B cell (primary cell): ENCODE data around the gene RNF212. TPM values are rescaled to one million over a fixed set of nuclear protein-coding genes. Genes with fewer than 3 reads are reported as not detected.
"Not testable (repeated sequence)": the region's sequence is repeated elsewhere in the genome, so short reads cannot be mapped to it uniquely, and the experiment has no call there.

ENCODE experiments used
- ATAC-seq: fragments of 200-7000 bp; cut with Tn5 transposase; one replicate; pipeline ENCODE4 v1.10.0; 2021; ENCODE audit warnings: low read depth, mild to moderate bottlenecking, moderate number of reproducible peaks, moderate library complexity
- CTCF ChIA-PET: fragments of 350-600 bp; sonication (Branson Sonifier 250); formaldehyde crosslinking; loops from one replicate; lab custom pipeline; 2021; ENCODE audit warnings: antibody characterized with exemption, inconsistent platforms; lab: Charles Lee
- POLR2A ChIA-PET: fragments of 350-600 bp; sonication (Branson Sonifier 250); formaldehyde crosslinking; loops from one replicate; lab custom pipeline; 2021; ENCODE audit warnings: antibody characterized with exemption; lab: Charles Lee
- DNase-seq: peaks from one replicate; pipeline ENCODE4 v3.0.0; 2013
- H2AFZ ChIP-seq: 2 replicates; pipeline ENCODE4 v1.6.1; 2012; ENCODE audit warnings: mild to moderate bottlenecking, low read depth, low read length; ENCODE audit not compliant: insufficient read depth, poor library complexity, severe bottlenecking
- H3K27ac ChIP-seq, 2 donors: 1 replicate in 1 of 2; 2 replicates in 1 of 2; pipeline ENCODE4 v1.5.1; 2012 to 2013; ENCODE audit warnings: low read length in 2 of 2, mild to moderate bottlenecking in 2 of 2, moderate library complexity in 1 of 2
- H3K27me3 ChIP-seq, 4 experiments: fragments of 200-600 bp in 1 of 4; sonication (generic) in 1 of 4; replicated peaks in 1 of 4; 1 replicate in 2 of 4; 2 replicates in 2 of 4; pipeline versions ENCODE4 v1.6.1 to v1.7.0; 2013 to 2016; ENCODE audit warnings: low read length in 3 of 4, mild to moderate bottlenecking in 2 of 4, mixed read lengths in 1 of 4, moderate library complexity in 1 of 4; ENCODE audit not compliant: insufficient read depth in 4 of 4, control insufficient read depth in 3 of 4; ENCODE audit errors: control extremely low read depth in 1 of 4
- H3K36me3 ChIP-seq, 2 experiments: replicated peaks in 1 of 2; 1 replicate in 1 of 2; 2 replicates in 1 of 2; pipeline versions ENCODE4 v1.6.1 to v1.7.1; 2013; ENCODE audit warnings: low read length in 1 of 2; ENCODE audit not compliant: insufficient read depth in 2 of 2, control insufficient read depth in 1 of 2; ENCODE audit errors: control extremely low read depth in 1 of 2, extremely low read depth in 1 of 2
- H3K4me1 ChIP-seq, 2 donors: fragments of 200-600 bp in 1 of 2; sonication (generic) in 1 of 2; 1 replicate in 1 of 2; 2 replicates in 1 of 2; pipeline versions ENCODE4 v1.5.1 to v1.6.1; 2013 to 2017; ENCODE audit warnings: low read length in 2 of 2; ENCODE audit not compliant: control insufficient read depth in 2 of 2, insufficient read depth in 2 of 2
- H3K4me2 ChIP-seq: replicated peaks from 2 replicates; pipeline ENCODE3; 2012; ENCODE audit warnings: mild to moderate bottlenecking, low read depth, low read length; ENCODE audit not compliant: poor library complexity, severe bottlenecking
- H3K4me3 ChIP-seq, 5 experiments: fragments of 200-600 bp in 1 of 5; sonication (generic) in 1 of 5; 1 replicate in 3 of 5; 2 replicates in 2 of 5; pipeline versions ENCODE4 v1.5.1 to v1.7.0; 2011 to 2016; ENCODE audit warnings: low read length in 4 of 5, mild to moderate bottlenecking in 4 of 5, low read depth in 2 of 5, control low read depth in 1 of 5, moderate library complexity in 1 of 5; ENCODE audit not compliant: insufficient read depth in 1 of 5; ENCODE audit errors: control extremely low read depth in 1 of 5, extremely low read depth in 1 of 5
- H3K79me2 ChIP-seq: fragments of 200-600 bp; sonication (generic); one replicate; pipeline ENCODE4 v1.6.0; 2016; ENCODE audit warnings: low read length; ENCODE audit not compliant: control insufficient read depth, insufficient read depth
- H3K9ac ChIP-seq: fragments of 200-600 bp; sonication (generic); 2 replicates; pipeline ENCODE4 v1.6.1; 2017; ENCODE audit warnings: mild to moderate bottlenecking, low read length, moderate library complexity
- H3K9me3 ChIP-seq, 3 donors: one replicate each; pipeline versions ENCODE4 v1.6.1 to v1.7.1; 2013; ENCODE audit warnings: low read length in 2 of 3; ENCODE audit not compliant: control insufficient read depth in 2 of 3, insufficient read depth in 1 of 3; ENCODE audit errors: control extremely low read depth in 1 of 3
- H4K20me1 ChIP-seq: 2 replicates; pipeline ENCODE4 v1.6.0; 2012; ENCODE audit warnings: mild to moderate bottlenecking, low read length; ENCODE audit not compliant: insufficient read depth, control insufficient read depth, poor library complexity, severe bottlenecking
- H3K27ac Mint-ChIP-seq: one replicate; pipeline ENCODE4 v1.8.0; 2021; ENCODE audit warnings: mixed read lengths
- H3K27me3 Mint-ChIP-seq: one replicate; pipeline ENCODE4 v1.8.0; 2021; ENCODE audit warnings: mixed read lengths
- H3K4me1 Mint-ChIP-seq: one replicate; pipeline ENCODE4 v1.8.0; 2021; ENCODE audit warnings: mixed read lengths
- H3K4me3 Mint-ChIP-seq: one replicate; pipeline ENCODE4 v1.8.0; 2021; ENCODE audit warnings: mixed read lengths
- H3K9me3 Mint-ChIP-seq: one replicate; pipeline ENCODE4 v1.8.0; 2022; ENCODE audit warnings: mixed read lengths; ENCODE audit not compliant: insufficient read depth
- CTCF ChIP-seq: fragments of 200-600 bp; IDR thresholded peaks from one replicate; pipeline ENCODE4 v1.8.0; 2022; ENCODE audit warnings: antibody characterized with exemption, mild to moderate bottlenecking
- EZH2 ChIP-seq: IDR thresholded peaks from 2 replicates; pipeline ENCODE4 v1.6.1; 2012; ENCODE audit warnings: borderline replicate concordance, low read depth, mild to moderate bottlenecking, moderate library complexity, low read length; ENCODE audit not compliant: insufficient read depth, poor library complexity, severe bottlenecking
- WGBS: methylation state at CpG from one replicate; pipeline ENCODE4 v1.1.5; 2013; ENCODE audit warnings: missing lambda C conversion rate; ENCODE audit not compliant: insufficient coverage; 5-methylcytosine and 5-hydroxymethylcytosine counted together
- intact Hi-C: fragments of 100-400 bp; cut with micrococcal nuclease; formaldehyde crosslinking; loops from one replicate; pipeline ENCODE4 v1.10.0; 2022
- polyA plus RNA-seq: library from polyadenylated mRNA; depleted of rRNA; stranded (reverse); fragments of >200 nt; gene quantifications from 2 replicates; pipeline ENCODE4 v1.2.3, GENCODE V29; 2012
- total RNA-seq, 2 donors: library from RNA; stranded (reverse); fragments of 120-200 nt in 1 of 2; gene quantifications; 1 replicate in 1 of 2; 2 replicates in 1 of 2; pipeline versions ENCODE4 v1.2.3 to v1.2.4, GENCODE V29; 2013 to 2022

The RNF212 gene
- total and polyA plus RNA-seq, 2 donors (not counting 1 experiment from before 2014, with no cell fraction given) = 2.1 to 5.9 TPM

DNA sequence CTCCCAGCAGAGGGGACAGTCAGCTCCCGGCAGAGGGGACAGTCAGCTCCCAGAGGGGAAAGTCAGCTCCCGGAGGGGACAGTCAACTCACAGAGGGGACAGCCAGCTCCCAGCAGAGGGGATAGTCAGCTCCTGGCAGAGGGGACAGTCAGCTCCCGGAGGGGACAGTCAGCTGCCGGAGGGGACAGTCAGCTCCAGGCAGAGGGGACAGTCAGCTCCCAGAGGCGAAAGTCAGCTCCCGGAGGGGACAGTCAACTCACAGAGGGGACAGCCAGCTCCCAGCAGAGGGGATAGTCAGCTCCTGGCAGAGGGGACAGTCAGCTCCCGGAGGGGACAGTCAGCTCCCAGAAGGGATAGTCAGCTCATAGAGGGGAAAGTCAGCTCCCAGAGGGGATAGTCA lies 59.5 kb downstream of the RNF212 start:
- ATAC-seq, H3K9ac ChIP-seq, H3K27me3 Mint-ChIP-seq, intact Hi-C loops, H3K36me3 ChIP-seq, H4K20me1 ChIP-seq, DNase-seq, H2AFZ ChIP-seq, POLR2A ChIA-PET, H3K4me3 Mint-ChIP-seq, H3K27ac ChIP-seq, H3K79me2 ChIP-seq, H3K9me3 Mint-ChIP-seq, H3K27me3 ChIP-seq, H3K4me3 ChIP-seq, H3K27ac Mint-ChIP-seq, CTCF ChIA-PET, H3K4me2 ChIP-seq: not testable (repeated sequence)
- peaks cover 10% of the 10 kb centered on the region for H3K4me1 Mint-ChIP-seq
- peaks cover 11 to 20% of the 10 kb centered on the region in 2 donors for H3K4me1 ChIP-seq
- peaks cover 0 to 23% (median 0%) of the 10 kb centered on the region in 3 donors for H3K9me3 ChIP-seq
- WGBS = 97% methylated on average over 5 of the region's 7 CpGs

- Mint-ChIP-seq H3K9me3 (no peaks in the 10 kb centered on the region), H3K4me1 (peaks cover 12% of the 10 kb centered on the region), H3K27ac (peak overlapping the region; percentile 41), H3K27me3 (peaks cover 6% of the 10 kb centered on the region), H3K4me3 (peak overlapping the region; percentile 41)
- ATAC-seq = no peak
- ChIA-PET CTCF (no interaction called here), POLR2A (no interaction called here)
- no peaks in the 10 kb centered on the region for H3K36me3 ChIP-seq
- peaks cover 0 to 6% (median 1%) of the 10 kb centered on the region in 4 experiments for H3K27me3 ChIP-seq
- no peak overlapping the region for H2AFZ ChIP-seq
- peak; percentile 17 for DNase-seq
- WGBS = 89% methylated on average over 23 of the region's 24 CpGs
- no peaks in the 10 kb centered on the region for H4K20me1 ChIP-seq
- TF ChIP-seq EZH2 = no peak
- TF ChIP-seq CTCF = no peak
- H3K9ac ChIP-seq = no peak overlapping the region
- H3K79me2 ChIP-seq = no peaks in the 10 kb centered on the region
- no peak overlapping the region for H3K27ac ChIP-seq
- intact Hi-C loops = no loop called here
- peaks cover 0 to 25% (median 0%) of the 10 kb centered on the region in 3 donors for H3K9me3 ChIP-seq
- H3K4me2 ChIP-seq = no peak overlapping the region
- H3K4me1 ChIP-seq = peaks cover 11 to 20% of the 10 kb centered on the region in 2 donors
- H3K4me3 ChIP-seq = no peak overlapping the region
These were observed 60.2 kb downstream of the RNF212 start for GRCh38 chr4:1053080-1053661.
